Stimulated activated CD4-positive, alpha-beta T cell treated with anti-CD3 and anti-CD28 coated beads, Interleukin-4, amount 100 ng/mL, for 1 hour (primary cell): ENCODE data around the gene CAPN1.
"Not testable (repeated sequence)": the region's sequence is repeated elsewhere in the genome, so short reads cannot be mapped to it uniquely, and the experiment has no call there.

Source experiments
- DNase-seq: peaks from one replicate; pipeline ENCODE4 v3.0.0-alpha.2; 2020

Gene CAPN1

DNA sequence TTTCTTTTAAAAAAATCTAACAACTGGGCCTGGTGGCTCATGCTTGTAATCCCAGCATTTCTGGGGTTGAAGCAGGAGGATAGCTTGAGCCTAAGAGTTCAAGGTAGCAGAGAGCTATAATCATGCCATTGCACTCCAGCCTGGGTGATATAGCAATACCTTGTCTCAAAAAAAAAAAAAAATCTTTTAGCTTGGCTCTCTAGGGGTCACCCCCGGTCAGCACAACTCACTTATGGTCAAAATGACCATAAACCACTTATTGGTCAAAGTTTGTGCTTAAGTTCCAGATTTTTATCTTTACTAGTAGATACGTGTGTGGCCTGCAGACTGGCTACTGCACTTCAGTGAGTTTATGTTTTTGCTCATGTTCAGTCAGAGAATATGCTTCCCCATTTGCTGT is 18.0 kb upstream of the CAPN1 start:
- DNase-seq, result no peak

DNA sequence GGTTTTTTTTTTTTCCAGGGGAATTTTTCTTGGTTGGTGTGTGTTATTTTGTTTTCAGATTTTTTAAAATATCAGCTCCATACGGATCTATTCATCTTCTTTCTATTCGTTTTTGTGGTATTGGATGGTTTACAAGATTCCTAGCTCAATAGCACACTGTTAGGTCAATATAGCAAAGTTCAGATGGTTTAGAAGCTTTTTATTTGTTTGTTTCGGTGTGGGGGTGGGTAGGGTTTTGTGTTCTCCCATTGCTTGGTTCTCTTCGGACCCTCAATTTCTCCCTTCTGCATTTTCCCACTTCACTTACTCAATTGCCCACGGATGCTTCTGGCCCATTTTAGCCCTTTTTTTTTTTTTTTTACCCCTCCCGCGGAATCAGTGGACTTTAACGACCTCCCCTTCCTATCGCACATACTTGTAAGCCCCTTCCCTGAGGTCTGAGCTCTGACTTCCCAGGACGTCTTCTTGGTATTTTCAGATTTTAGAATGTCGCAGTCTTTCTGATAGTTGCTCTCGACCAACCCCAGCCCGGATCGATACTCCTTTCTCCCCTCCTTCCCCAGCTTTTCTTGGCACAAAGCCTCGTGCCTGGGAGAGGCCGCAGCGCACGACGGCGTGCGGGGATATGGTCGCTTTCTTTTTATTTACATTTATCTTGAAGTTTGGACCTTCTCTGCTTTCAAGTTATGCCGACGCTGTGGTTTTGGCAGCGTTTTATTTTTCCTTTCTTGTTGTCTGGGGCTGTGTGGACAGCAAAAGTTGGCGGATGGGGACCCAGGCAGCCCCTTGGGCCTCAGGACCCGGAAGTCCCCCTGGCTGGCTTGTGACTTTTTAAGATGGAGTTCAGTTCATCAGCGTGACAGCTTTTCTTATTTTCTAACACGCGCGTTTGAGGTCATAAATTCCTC is 16.1 kb upstream of the CAPN1 start:
- no peak for DNase-seq

DNA sequence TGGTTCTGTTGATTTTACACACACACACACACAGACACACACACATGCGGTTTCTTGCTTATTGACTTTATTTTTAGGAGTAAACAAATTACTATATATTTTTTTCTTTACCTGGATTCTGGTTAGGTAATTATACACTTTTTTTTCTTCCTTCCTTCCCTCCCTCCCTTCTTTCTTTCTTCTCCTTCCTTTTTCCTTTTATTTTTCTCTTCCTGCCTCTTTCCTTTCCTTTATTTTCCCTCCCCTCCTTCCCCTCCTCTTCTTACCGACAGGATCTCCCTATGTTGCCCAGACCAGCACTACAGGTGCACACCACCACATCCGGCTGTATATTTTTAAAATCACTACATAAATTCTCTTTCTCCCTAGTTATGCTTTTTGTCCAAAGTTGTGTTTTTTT is 14.8 kb upstream of the CAPN1 start:
- no peak for DNase-seq

DNA sequence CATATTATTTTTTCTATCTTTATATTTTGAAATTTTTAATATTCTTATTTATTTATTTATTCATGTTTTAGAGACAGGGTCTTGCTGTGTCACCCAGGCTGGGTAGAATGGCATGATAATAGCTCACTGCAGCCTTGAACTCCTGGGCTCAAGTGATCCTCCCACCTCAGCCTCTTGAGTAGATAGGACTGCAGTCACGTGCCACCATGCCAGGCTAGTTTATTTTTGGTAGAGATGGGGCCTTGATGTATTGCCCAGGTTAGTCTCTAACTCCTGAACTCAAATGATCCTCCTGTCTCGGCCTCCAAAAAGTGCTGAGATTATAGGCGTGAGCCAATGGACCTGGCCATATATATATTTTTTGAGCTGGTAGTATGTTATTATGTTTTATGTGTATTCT is 14.1 kb upstream of the CAPN1 start:
- no peak for DNase-seq

DNA sequence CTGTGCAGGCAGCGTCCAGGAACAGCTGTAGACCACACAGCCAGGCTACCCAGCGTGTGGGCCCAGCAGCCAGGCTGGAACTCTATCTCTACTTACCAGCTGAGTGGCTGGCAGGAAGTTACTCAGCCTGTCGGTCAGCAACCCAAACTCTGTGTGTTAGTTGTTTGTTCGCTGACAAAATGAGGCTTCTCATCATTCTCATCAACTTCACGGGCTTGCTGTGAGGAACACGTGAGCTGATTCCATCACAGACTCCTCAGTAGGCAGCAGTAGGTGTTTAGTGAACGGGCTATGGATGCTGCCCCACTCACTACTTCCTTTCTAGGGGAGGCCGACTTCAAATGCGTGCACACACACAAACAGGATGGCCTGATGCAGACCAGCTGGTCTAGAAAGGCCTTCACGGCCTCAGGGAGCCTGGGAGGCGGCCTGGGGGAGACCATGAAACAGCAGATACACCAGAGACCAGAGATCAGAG is 12.5 kb upstream of the CAPN1 start:
- DNase-seq, result no peak

DNA sequence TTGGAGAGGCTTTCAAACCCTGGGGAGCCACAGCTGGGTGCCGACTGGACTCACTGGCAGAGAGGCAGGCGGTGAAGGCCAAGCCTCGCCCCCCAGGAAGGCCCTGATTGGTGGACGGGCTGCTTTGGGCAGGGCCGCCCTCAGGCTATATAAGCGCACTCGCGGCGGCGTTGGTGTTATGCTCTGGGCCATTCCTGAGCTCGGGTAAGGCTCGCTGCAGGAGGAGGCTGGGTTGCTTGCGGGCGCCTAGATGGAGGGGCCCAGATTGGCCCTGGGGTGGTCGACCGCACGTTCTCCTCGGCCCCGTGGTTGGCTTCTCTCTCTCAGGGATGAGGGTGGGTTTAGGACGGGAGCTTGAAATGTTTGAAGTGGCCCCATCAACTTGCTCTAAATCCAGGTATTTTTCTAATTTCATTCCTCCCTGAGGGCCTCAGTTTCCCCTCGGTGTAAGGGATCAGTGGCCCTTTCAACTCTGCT is 11.6 kb upstream of the CAPN1 start, which contains the start of gene SPDYC:
Gene SPDYC (plus strand): TSS at position 176 of the 477 bp plus-strand sequence. CDS start 1,125 bp downstream, outside the sequence.
- DNase-seq, result no peak

DNA sequence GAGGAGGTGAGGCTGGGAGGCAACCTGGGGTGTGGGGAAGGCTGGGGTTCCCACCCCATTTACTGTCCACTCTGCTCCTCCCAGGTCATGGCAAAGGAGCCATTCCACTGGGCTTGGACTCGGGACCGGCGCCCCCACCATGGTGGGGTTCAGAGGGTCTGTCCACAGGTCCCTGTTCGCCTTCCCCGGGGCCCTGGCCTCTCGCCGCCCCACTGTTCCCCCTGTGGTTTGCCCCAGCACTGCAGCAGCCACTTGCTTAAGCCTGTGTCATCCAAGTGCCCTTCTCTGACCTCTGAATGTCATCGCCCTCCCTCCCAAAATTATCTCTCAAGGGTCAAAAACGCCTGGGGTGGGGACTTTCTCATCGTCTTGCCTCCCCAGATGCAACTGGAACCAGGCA is 9.1 kb upstream of the CAPN1 start:
- DNase-seq, result no peak

DNA sequence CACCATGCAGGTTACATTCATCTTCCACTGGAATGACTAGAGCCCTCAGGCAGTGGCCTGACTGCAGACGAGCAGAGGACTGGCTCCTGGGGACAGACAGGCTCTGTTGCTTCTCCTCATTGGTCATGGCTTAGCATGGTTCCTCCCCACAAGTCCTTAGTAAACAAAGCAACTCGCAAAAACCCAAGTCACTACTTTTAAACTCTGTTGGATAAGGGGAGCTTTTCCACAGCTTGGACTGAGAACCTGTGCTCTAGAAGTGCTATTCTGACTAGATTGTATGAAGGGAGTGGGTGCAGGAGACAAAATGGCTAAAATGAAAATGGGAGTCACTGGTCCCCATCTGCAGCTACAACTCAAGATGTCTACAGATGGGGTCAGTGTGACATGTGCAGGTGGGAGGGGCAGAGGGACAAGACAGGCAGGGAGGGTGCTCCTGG is 7.1 kb upstream of the CAPN1 start:
- not testable (repeated sequence) for DNase-seq

DNA sequence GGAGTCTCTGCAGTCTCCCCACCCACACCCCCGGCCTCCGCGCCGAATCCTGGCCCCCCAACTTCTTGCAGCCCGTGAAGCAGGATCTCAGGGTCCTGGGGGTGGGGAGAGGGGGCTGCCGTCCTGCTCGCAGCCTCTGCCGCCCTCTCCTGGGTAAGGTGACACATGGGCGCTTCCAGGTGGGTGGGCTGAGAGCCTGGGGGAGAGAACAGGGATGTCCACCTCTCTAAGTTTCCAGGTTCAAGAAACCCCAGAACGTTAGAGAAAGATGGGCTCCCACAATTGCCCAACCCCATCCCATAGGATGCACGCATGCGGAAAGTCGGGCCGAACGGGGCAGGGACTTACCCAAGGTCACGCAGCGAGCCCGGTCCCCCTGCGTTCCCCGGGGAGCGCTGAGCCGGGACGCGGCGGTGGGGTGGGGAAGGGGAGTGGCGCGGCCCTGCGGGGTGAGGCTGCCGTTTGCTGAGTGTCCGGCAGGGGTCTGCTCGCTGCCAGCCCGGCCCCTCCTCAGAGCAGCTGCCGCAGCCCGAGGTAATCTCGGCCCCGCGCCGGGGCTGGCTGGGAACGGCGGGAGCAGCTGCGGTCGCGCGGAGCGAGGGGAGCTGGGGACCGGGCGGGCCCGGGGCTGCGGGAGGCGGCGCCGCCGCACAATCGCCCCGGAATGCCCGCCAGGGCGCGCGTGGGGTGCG is 705 bp upstream of the CAPN1 start:
- peak; percentile 60 for DNase-seq

DNA sequence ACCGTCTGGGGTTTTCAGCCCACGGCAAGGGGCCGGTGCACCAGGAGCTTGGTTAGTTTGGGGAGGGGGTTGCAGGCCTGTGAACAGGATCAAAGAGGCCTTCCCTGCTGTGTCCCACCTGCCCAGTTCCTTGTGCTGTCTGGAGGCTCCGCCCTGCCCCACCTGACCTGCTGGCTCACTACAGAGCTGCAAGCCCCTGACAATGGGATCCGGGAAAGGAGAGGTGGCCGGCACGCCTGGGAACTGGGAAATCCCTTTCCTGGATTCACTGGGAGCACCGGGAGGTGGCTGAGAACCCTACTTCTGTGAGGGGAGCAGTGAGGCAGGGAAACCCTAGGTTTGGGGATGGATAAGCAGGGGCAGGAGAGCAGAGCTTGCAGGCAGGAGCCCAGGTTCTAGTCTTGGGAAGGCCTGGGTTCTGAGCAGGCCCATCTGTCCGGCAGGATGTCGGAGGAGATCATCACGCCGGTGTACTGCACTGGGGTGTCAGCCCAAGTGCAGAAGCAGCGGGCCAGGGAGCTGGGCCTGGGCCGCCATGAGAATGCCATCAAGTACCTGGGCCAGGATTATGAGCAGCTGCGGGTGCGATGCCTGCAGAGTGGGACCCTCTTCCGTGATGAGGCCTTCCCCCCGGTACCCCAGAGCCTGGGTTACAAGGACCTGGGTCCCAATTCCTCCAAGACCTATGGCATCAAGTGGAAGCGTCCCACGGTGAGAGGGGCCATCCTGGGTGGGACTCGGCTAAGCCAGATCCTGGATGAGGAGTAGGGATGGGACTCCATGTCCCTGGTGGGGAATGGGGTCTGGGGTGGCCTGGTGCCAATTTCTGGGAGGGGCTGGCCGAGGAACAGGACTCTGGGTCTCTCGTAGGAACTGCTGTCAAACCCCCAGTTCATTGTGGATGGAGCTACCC is 786 bp downstream of the CAPN1 start:
- no peak for DNase-seq

DNA sequence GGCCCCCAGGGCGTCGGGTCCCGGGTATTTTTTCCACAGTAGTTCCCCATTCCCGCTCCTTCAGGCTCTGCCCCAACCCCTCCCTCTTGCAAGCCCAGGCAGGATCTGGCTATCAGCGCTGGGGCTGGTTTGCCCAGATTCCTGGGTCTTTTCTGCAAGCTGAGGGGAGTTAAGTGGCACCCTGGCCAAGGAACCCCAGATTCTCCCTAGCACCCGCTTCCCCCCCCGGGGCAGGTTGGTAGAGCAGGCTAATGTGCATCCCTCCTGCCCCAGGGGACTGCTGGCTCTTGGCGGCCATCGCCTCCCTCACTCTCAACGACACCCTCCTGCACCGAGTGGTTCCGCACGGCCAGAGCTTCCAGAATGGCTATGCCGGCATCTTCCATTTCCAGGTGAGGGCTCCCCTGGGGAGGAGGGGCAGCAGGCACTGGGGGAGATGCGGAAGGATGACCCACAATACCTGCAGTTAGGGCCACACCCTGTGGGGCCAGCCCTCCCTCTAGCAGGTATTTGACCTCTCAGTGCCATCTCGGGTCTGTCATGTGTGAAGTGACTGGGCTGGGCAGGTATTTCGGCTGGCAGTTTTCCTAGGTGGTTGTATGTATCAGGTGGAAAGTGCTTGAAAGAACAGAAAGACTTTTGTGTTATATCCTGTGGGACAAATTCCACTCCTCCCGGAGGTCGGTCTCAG is 1.6 kb downstream of the CAPN1 start:
- no peak for DNase-seq

DNA sequence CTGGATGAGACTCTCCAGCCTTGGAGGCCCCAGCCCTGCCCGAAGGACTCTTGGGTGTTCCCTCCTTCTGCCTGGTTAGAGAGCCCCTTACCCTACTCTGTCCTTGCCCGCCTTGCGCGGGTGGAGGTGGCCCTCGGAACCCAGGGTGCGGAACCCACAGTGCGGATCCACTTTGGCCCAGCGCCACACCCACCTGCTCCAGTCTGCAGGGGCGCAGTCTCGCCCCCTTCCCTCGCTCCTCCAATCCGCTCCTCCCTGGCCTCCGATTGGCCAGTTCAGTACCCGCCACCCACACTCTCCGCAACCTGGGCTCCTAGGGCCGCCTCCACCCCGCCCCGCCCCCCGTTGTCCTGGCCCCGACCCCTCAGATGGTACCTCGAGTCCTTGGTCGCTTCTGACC is 2.4 kb downstream of the CAPN1 start:
- no peak for DNase-seq

DNA sequence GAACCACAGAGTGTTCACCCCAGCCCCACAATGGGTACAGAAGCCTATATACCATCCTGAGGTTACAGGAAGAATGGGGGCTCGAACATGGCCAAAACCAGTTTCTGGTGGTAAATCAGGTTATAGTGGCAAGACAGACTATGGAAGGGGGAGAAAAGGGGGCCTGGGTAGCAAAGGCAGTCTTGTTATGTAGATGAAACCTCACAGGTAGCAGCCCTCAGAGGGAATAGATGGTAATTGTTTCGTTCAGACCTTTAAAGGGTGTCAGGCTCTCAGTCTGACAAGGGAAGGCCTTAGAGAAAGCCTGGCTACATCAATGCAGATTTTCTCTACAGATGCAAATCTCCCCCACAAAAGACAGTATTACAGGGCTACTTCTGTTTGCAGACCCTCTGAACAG is 3.4 kb downstream of the CAPN1 start:
- DNase-seq, result no peak

DNA sequence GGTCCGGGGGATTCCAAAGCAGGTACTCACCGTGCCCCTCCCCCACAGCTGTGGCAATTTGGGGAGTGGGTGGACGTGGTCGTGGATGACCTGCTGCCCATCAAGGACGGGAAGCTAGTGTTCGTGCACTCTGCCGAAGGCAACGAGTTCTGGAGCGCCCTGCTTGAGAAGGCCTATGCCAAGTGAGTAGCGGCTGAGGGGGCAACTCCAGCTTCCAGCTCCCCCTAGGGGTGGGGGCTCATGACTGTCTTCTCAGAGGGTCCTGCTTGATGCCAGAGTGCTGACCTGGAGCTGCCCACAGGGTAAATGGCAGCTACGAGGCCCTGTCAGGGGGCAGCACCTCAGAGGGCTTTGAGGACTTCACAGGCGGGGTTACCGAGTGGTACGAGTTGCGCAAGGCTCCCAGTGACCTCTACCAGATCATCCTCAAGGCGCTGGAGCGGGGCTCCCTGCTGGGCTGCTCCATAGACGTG is 4.2 kb downstream of the CAPN1 start:
- DNase-seq, result no peak

DNA sequence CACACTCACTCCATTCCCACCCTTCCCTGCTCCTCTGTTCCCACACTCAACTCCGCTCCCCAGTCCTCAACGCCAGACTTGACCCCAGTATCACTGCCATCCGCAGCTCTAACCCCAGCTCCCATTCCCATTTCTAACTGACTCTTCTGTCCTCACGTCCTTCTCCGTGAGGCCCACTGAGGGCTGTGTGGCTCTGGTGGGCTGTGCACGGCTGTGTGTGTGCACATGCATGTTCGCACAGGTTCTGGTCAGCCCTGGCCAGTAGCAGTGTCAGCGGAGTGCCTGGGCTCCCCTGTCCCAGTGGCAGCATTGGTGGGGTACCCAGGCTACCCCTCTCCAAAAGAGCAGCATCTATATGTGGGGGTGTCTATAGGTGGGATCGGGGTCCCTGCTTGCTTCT is 5.0 kb downstream of the CAPN1 start:
- DNase-seq, result no peak

DNA sequence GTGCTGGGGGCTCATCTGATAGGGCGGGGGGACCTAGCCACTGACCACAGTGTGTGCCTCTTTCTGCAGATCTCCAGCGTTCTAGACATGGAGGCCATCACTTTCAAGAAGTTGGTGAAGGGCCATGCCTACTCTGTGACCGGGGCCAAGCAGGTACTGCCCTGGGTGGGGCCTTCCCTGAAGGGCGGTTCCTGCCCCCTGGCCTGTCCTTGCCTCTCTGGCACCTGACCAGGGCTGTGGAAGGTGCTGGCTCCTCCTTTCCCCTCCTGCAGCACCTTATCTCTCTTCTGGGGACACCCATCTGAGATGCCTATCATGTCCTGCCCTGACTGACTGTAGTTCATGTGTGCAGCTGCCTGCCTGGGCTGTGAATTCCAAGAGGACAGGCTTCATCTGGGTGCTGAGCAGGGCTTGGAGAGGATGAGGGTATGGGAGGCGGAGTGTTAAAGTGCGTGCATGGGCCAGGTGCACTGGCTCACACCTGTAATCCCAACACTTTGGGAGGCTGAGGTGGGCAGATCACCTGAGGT is 5.5 kb downstream of the CAPN1 start:
- no peak for DNase-seq

DNA sequence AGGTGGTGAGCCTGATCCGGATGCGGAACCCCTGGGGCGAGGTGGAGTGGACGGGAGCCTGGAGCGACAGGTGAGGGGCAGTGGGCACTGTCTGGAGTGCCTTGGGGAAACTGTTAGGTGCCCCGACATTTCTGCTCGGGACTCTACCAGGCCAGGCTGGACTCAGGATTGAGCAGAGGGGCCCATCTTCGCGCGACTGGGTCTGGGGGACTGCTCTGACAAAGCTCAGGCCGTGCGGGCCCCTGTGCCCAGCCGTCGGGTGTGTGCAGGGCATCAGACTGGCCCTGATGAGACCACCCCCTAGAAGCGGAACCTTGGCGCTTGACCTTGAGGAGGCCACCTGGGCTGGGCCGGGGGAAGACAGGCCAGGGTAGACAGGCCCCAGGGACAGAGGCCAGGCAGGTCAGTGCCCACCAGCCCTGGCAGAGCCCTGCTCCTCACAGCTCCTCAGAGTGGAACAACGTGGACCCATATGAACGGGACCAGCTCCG is 6.3 kb downstream of the CAPN1 start:
- DNase-seq, result no peak

DNA sequence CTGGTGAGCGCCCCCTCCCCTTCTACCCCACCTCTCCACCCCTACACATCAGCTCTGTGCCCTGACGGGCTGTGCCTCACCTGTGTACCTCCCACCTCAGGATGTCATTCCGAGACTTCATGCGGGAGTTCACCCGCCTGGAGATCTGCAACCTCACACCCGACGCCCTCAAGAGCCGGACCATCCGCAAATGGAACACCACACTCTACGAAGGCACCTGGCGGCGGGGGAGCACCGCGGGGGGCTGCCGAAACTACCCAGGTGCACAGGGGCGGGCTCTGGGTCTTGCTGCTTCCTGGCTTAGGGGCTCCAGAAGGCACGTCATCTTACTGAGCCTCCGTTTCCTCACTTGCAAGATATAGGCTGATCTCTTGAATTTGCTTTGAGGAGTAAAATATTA is 6.8 kb downstream of the CAPN1 start:
- DNase-seq, result no peak

DNA sequence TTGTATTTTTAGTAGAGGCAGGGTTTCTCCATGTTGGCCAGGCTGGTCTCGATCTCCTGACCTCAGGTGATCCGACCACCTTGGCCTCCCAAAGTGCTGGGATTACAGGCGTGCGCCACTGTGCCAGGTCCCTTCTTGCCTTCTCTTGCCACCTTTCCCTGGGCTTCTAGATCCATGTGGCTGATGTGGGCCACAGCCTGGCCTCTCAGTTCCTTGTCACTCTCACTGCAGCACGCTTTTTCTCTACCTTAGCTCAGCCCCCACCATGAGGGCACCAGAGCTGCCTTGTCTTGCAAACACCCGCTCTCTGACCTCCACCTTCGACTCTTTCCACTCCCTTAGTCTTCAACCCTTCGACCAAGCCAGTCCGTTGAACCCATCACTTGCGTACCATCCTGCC is 7.5 kb downstream of the CAPN1 start:
- DNase-seq, result no peak

DNA sequence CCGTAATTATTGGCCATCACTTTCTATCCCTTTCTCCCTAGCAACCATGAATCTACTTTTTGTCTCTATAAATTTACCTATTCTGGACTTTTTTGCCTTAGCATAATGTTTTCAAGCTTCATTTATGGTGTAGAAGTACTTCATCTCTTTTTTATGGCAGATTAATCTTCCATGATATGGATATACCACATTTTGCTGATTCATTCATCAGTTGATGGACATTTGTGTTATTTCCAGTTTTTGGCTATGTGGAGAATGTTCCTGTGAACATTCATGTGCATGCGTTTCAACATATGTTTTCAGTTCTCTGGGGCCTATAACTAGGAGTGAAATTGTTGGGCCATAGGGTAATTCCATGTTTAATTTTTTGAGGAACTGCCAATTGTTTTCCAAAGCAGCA is 12.8 kb downstream of the CAPN1 start:
- DNase-seq, result no peak

DNA sequence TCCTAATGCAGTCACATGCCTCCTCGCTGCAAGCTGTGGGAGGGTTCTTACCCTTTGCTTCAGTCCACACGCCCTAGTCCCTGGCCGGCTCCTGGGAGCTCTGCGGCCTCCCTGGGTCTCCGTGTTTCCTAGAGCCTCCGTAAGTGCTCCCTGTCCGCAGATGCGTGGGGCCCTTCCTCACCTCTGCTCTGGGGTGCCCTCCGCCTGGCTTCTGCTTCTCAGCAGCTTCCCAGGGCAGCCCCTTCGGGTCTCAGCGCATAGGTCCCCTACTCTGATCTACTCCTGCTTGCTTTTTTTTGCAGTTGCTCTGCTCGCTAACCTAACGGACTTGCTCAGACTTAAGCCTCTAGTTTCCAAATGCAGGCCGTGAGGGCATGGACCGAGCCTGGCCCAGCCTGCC is 22.4 kb downstream of the CAPN1 start:
- DNase-seq, result no peak
